ENCODE measurements around the gene ACTR3C.
"Not testable (repeated sequence)": the region's sequence is repeated elsewhere in the genome, so short reads cannot be mapped to it uniquely, and the experiment has no call there.

GRCh38 chr7:150220673-150221181 is 102.6 kb downstream of the ACTR3C start:
- TF ChIP-seq CTCF, POLR2A (IDR thresholded peaks at IDR 0.05): not testable (repeated sequence)
